22Rv1 (cell line): Measurements from ENCODE around the gene KRT84.

ENCODE experiments used
- ZFX ChIP-seq: fragments of 450-650 bp; IDR thresholded peaks from 2 replicates; pipeline ENCODE4 v1.6.1; 2017; ENCODE audit warnings: antibody characterized with exemption, borderline replicate concordance
- TF ChIP-seq, protein P1 (sequence below): fragments of 450-650 bp; IDR thresholded peaks from 2 replicates; pipeline ENCODE4 v1.5.1; 2017; ENCODE audit warnings: mild to moderate bottlenecking

DNA sequence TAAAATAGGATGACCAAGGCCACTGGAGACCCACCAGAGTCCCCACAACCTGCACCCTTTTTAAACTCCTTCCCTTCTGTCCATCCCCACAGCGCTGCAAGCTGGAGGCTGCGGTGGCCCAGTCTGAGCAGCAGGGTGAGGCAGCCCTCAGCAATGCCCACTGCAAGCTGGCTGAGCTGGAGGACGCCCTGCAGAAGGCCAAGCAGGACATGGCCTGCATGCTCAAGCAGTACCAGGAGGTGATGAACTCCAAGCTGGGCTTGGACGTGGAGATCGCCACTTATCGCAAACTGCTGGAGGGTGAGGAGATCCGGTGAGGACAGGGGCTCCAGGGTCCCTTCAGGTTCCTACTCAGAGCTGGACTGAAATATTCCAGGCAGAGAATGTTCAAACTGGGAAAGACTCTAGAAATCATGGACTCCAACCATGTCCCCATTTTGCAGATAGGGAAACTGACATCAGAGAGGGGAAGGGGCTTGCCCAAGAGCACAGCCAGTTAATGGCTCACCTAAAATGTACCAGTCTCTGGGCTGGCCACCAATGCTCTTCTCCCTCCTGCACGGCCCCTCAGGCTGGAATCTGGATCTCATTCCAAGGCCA is 35.3 kb downstream of the KRT84 start:
- TF ChIP-seq, protein P1, sequence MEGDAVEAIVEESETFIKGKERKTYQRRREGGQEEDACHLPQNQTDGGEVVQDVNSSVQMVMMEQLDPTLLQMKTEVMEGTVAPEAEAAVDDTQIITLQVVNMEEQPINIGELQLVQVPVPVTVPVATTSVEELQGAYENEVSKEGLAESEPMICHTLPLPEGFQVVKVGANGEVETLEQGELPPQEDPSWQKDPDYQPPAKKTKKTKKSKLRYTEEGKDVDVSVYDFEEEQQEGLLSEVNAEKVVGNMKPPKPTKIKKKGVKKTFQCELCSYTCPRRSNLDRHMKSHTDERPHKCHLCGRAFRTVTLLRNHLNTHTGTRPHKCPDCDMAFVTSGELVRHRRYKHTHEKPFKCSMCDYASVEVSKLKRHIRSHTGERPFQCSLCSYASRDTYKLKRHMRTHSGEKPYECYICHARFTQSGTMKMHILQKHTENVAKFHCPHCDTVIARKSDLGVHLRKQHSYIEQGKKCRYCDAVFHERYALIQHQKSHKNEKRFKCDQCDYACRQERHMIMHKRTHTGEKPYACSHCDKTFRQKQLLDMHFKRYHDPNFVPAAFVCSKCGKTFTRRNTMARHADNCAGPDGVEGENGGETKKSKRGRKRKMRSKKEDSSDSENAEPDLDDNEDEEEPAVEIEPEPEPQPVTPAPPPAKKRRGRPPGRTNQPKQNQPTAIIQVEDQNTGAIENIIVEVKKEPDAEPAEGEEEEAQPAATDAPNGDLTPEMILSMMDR, result no peak
- TF ChIP-seq ZFX, result no peak
